ENCODE measurements around the gene ZBTB16.

ZBTB16 gene

GRCh38 chr11:114087025-114087424, 27.5 kb downstream of the ZBTB16 start:
- DNase-seq = no peak
- no peaks in the 10 kb centered on the region for H3F3A ChIP-seq (ENCODE audit: insufficient read depth, low read length)
- no peaks in the 10 kb centered on the region for H3K27me3 ChIP-seq (replicated peaks; ENCODE audit: insufficient read depth, low read length)
- no peaks in the 10 kb centered on the region for H3K36me3 ChIP-seq (replicated peaks; ENCODE audit: insufficient read depth, low read length)
- no peaks in the 10 kb centered on the region for H4K20me1 ChIP-seq (ENCODE audit: insufficient read depth, low read length)
- H3K27ac ChIP-seq (ENCODE audit: low read length) = no peak overlapping the region
- no peak overlapping the region for H3K4me3 ChIP-seq (ENCODE audit: low read length)
- no peaks in the 10 kb centered on the region for H3K9me2 ChIP-seq (replicated peaks; ENCODE audit: insufficient read depth, low read length)
- TF ChIP-seq EZH2phosphoT487 (IDR thresholded peaks at IDR 0.05; ENCODE audit: low read length) = no peak
- no peak for TF ChIP-seq EZH2 (optimal IDR thresholded peaks at IDR 0.05; ENCODE audit: low read depth, low read length)
- no peak for TF ChIP-seq CTCF (IDR thresholded peaks at IDR 0.05; ENCODE audit: low read length)
- no peaks in the 10 kb centered on the region for H3K9me3 ChIP-seq (replicated peaks; ENCODE audit: insufficient read depth, low read length)
- no peak overlapping the region for H2AFZ ChIP-seq (ENCODE audit: low read length)
- H3K9ac ChIP-seq (ENCODE audit: low read length) = no peak overlapping the region
- no peak overlapping the region for H3K4me2 ChIP-seq (ENCODE audit: low read depth, low read length)
- no peaks in the 10 kb centered on the region for H3K79me2 ChIP-seq (ENCODE audit: low read length)
- H3K4me1 ChIP-seq (ENCODE audit: low read length) = no peaks in the 10 kb centered on the region

DNA sequence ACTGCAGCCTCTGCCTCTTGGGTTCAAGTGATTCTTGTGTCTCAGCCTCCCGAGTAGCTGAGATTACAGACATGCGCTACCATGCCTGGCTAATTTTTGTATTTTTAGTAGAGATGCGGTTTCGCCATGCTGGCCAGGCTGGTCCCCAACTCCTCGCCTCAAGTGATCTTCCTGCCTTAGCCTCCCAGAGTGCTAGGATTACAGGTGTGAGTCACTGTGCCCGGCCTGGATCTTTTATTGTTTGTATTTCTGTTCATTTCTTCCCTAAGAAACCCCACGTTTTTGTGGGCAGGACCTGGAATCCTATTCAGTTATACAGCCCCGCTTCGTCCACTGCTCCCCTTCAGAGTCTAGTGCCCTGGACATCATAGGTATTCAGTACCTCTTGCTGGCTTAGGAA, 28.7 kb downstream of the ZBTB16 start:
- no peaks in the 10 kb centered on the region for H3K9me2 ChIP-seq (replicated peaks; ENCODE audit: insufficient read depth, low read length)
- H3F3A ChIP-seq (ENCODE audit: insufficient read depth, low read length) = no peaks in the 10 kb centered on the region
- H3K27ac ChIP-seq (ENCODE audit: low read length) = no peak overlapping the region
- no peaks in the 10 kb centered on the region for H3K79me2 ChIP-seq (ENCODE audit: low read length)
- no peak overlapping the region for H3K4me2 ChIP-seq (ENCODE audit: low read depth, low read length)
- TF ChIP-seq EZH2 (optimal IDR thresholded peaks at IDR 0.05; ENCODE audit: low read depth, low read length) (no peak), CTCF (IDR thresholded peaks at IDR 0.05; ENCODE audit: low read length) (no peak), EZH2phosphoT487 (IDR thresholded peaks at IDR 0.05; ENCODE audit: low read length) (no peak)
- H3K4me1 ChIP-seq (ENCODE audit: low read length) = no peaks in the 10 kb centered on the region
- no peaks in the 10 kb centered on the region for H3K36me3 ChIP-seq (replicated peaks; ENCODE audit: insufficient read depth, low read length)
- H4K20me1 ChIP-seq (ENCODE audit: insufficient read depth, low read length) = no peaks in the 10 kb centered on the region
- no peak overlapping the region for H3K9ac ChIP-seq (ENCODE audit: low read length)
- H2AFZ ChIP-seq (ENCODE audit: low read length) = no peak overlapping the region
- no peak overlapping the region for H3K4me3 ChIP-seq (ENCODE audit: low read length)
- no peaks in the 10 kb centered on the region for H3K27me3 ChIP-seq (replicated peaks; ENCODE audit: insufficient read depth, low read length)
- no peak for DNase-seq
- no peaks in the 10 kb centered on the region for H3K9me3 ChIP-seq (replicated peaks; ENCODE audit: insufficient read depth, low read length)

DNA sequence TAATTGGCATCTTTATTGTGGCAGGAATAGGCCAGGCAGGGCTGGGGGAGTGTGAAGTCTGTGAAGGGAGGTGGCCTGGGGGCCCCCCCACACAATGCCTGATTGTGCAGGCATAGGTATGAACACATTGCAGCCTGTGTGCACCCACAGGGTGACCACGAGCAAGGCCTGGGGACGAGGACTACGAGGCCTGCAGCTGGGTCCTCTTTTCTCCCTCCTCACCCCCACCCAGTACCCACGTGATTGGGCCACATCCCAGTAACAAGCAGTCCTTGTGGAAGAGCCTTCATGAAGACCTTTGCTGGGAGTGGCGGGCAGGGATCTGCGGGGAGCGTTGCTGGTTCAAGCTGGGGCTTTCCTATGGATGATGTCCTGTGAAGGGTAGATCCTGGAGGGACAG, 29.3 kb downstream of the ZBTB16 start:
- Histone ChIP-seq H3K9ac (ENCODE audit: low read length) (no peak overlapping the region), H4K20me1 (ENCODE audit: insufficient read depth, low read length) (no peaks in the 10 kb centered on the region), H3K4me3 (ENCODE audit: low read length) (no peak overlapping the region), H3K4me1 (ENCODE audit: low read length) (no peaks in the 10 kb centered on the region), H3K4me2 (ENCODE audit: low read depth, low read length) (no peak overlapping the region), H2AFZ (ENCODE audit: low read length) (no peak overlapping the region), H3K79me2 (ENCODE audit: low read length) (no peaks in the 10 kb centered on the region), H3K27me3 (replicated peaks; ENCODE audit: insufficient read depth, low read length) (no peaks in the 10 kb centered on the region), H3K27ac (ENCODE audit: low read length) (no peak overlapping the region), H3K36me3 (replicated peaks; ENCODE audit: insufficient read depth, low read length) (no peaks in the 10 kb centered on the region), H3F3A (ENCODE audit: insufficient read depth, low read length) (no peaks in the 10 kb centered on the region), H3K9me2 (replicated peaks; ENCODE audit: insufficient read depth, low read length) (no peaks in the 10 kb centered on the region), H3K9me3 (replicated peaks; ENCODE audit: insufficient read depth, low read length) (no peaks in the 10 kb centered on the region)
- TF ChIP-seq CTCF (IDR thresholded peaks at IDR 0.05; ENCODE audit: low read length) (no peak), EZH2 (optimal IDR thresholded peaks at IDR 0.05; ENCODE audit: low read depth, low read length) (no peak)
- no peak for DNase-seq

All from MM.1S (cell line).